Liver (tissue), 3 donors: Measurements from ENCODE around the gene TGM4.

ENCODE experiments used
- EGR1 ChIP-seq, 2 donors: IDR thresholded peaks; 2 replicates each; pipeline ENCODE4 v1.6.1; 2016 to 2018; ENCODE audit warnings: antibody characterized with exemption in 2 of 2, low read depth in 2 of 2
- RAD21 ChIP-seq, 2 donors: IDR thresholded peaks; 2 replicates each; pipeline ENCODE4 v1.6.1; 2016; ENCODE audit warnings: antibody characterized with exemption in 2 of 2, mild to moderate bottlenecking in 2 of 2
- SP1 ChIP-seq: IDR thresholded peaks from 2 replicates; pipeline ENCODE4 v1.6.1; 2018; ENCODE audit warnings: antibody characterized with exemption, mild to moderate bottlenecking
- TF ChIP-seq, protein P1 (sequence below): fragments of 150-350 bp; IDR thresholded peaks from 2 replicates; pipeline ENCODE4 v1.5.1; 2017; ENCODE audit warnings: improper control_type of control experiment, low read depth, low read length; ENCODE audit not compliant: missing input control
- TF ChIP-seq, protein P2 (sequence below): IDR thresholded peaks from 2 replicates; pipeline ENCODE4 v1.6.1; 2016; ENCODE audit warnings: antibody characterized with exemption
- donor health status: healthy.
- donor health status: healthy.

DNA sequence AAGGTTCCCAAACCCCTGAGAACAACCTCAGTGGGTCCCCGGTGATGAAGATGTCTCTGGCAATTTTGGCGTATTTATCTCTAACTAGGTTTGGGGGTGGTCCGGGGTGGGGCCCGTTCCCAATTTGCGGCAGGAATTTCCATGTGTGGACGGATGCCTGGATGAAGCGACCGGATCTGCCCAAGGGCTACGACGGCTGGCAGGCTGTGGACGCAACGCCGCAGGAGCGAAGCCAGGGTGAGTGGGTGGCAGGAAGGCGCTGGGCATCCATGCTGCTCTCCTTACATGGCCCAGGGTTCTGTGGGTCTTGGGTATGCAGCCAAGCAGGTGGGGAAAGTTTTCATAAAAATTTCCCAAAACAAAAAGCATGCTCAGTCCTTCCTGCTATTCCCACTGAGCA, 29.3 kb downstream of the TGM4 start:
- TF ChIP-seq, protein P1, sequence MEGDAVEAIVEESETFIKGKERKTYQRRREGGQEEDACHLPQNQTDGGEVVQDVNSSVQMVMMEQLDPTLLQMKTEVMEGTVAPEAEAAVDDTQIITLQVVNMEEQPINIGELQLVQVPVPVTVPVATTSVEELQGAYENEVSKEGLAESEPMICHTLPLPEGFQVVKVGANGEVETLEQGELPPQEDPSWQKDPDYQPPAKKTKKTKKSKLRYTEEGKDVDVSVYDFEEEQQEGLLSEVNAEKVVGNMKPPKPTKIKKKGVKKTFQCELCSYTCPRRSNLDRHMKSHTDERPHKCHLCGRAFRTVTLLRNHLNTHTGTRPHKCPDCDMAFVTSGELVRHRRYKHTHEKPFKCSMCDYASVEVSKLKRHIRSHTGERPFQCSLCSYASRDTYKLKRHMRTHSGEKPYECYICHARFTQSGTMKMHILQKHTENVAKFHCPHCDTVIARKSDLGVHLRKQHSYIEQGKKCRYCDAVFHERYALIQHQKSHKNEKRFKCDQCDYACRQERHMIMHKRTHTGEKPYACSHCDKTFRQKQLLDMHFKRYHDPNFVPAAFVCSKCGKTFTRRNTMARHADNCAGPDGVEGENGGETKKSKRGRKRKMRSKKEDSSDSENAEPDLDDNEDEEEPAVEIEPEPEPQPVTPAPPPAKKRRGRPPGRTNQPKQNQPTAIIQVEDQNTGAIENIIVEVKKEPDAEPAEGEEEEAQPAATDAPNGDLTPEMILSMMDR = no peak
- no peak for TF ChIP-seq SP1
- TF ChIP-seq EGR1 (IDR thresholded peaks at IDR 0.05; ENCODE audit: low read depth in 2 of 2) = no peak
- TF ChIP-seq, protein P2, sequence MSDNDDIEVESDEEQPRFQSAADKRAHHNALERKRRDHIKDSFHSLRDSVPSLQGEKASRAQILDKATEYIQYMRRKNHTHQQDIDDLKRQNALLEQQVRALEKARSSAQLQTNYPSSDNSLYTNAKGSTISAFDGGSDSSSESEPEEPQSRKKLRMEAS = no peak
- TF ChIP-seq RAD21 (IDR thresholded peaks at IDR 0.05) = no peak
